Tibial nerve (tissue), 4 donors: ENCODE measurements around the gene THNSL1. TPM values are rescaled to one million over a fixed set of nuclear protein-coding genes. Genes with fewer than 3 reads are reported as not detected.

Experiments used
- DNase-seq, 2 donors: peaks; one replicate each; pipeline ENCODE4 v3.0.0-alpha.2; 2019; ENCODE audit warnings: low spot score in 2 of 2
- H3K27ac ChIP-seq, 4 donors: fragments of 200-600 bp; sonication (generic) in 3 of 4; one replicate each; pipeline ENCODE4 v1.5.1; 2017 to 2019; ENCODE audit warnings: mild to moderate bottlenecking in 1 of 4
- H3K27me3 ChIP-seq, 2 donors: fragments of 200-600 bp; sonication (generic) in 1 of 2; one replicate each; pipeline versions ENCODE4 v1.5.1 to v1.6.0; 2017 to 2019
- H3K36me3 ChIP-seq, 3 donors: fragments of 200-600 bp; sonication (generic); one replicate each; pipeline ENCODE4 v1.5.1; 2018 to 2019
- H3K4me1 ChIP-seq, 4 donors: fragments of 200-600 bp; sonication (generic) in 3 of 4; one replicate each; pipeline ENCODE4 v1.5.1; 2017 to 2019
- H3K4me3 ChIP-seq, 4 donors: fragments of 200-600 bp; sonication (generic) in 3 of 4; one replicate each; pipeline ENCODE4 v1.5.1; 2017 to 2019; ENCODE audit warnings: mild to moderate bottlenecking in 1 of 4, moderate library complexity in 1 of 4
- H3K9me3 ChIP-seq, 4 donors: fragments of 200-600 bp; sonication (generic) in 3 of 4; one replicate each; pipeline ENCODE4 v1.5.1; 2017 to 2019
- EP300 ChIP-seq, 2 donors: sonication (generic); formaldehyde crosslinking; IDR thresholded peaks; one replicate each; pipeline ENCODE4 v1.6.1; 2017; ENCODE audit warnings: antibody characterized with exemption in 2 of 2, mild to moderate bottlenecking in 1 of 2
- POLR2A ChIP-seq, 2 donors: fragments of 450-650 bp; IDR thresholded peaks; one replicate each; pipeline ENCODE4 v1.6.1; 2017; ENCODE audit warnings: antibody characterized with exemption in 2 of 2, mild to moderate bottlenecking in 2 of 2, moderate library complexity in 2 of 2
- WGBS, 2 donors: methylation state at CpG; one replicate each; pipeline ENCODE4 v1.1.5; 2018; 5-methylcytosine and 5-hydroxymethylcytosine counted together
- total RNA-seq, 4 donors: library from RNA; depleted of rRNA; stranded (reverse); fragments of >200 nt; gene quantifications; one replicate each; pipeline ENCODE4 v1.1.0, GENCODE V29; 2016
- TF ChIP-seq, protein P1 (sequence below), 5 experiments: fragments of 200-600 bp in 3 of 5; fragments of 450-650 bp in 2 of 5; sonication (generic) in 3 of 5; IDR thresholded peaks; one replicate each; pipeline ENCODE4 v1.5.1; 2016 to 2019; ENCODE audit warnings: antibody characterized with exemption in 5 of 5, mild to moderate bottlenecking in 3 of 5, moderate library complexity in 2 of 5

THNSL1 gene
- total RNA-seq, 4 donors from 2014 or later: 1.5 to 2.7 (median 1.8) TPM

DNA sequence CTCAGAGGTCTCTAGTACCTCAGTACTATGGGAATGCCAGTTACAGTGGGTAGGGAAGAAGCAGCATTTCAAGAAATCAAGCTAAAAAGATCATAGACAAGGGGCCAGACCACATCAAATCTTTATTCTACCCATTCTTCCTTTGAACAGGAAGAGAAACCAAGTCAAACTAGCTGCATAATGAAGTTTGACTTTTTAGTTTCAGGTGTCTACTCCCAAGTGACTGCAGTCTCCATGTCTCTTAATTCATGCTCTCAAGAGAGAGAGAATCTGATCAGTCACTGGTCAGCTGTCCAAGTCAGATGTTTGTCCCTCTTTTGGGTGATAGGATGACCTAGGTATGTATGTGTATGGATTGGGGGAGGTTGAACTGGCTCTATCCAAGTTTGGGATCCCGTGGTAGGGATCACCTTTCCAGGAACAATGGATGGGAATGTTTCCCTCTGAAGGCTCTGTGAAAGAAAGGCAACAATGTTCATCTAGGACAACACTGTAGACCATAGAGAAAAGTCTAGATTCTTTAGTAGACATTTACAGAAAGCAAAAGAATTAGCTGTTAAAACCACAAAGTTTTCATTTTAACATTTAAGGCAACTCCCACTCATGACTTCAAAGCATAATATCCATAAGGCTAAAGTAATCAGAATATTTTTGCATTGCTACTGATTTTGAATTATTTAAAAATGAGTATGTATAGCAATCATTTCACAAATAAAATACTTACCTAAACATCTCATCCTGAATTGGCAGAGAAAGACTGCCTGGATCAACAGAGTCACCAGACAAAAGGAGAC is 33.9 kb upstream of the THNSL1 start:
- no peaks in the 10 kb centered on the region for H3K36me3 ChIP-seq
- DNase-seq: no peak
- H3K4me3 ChIP-seq: no peak overlapping the region
- no peaks in the 10 kb centered on the region for H3K27me3 ChIP-seq
- H3K27ac ChIP-seq: no peak overlapping the region
- no peak for TF ChIP-seq POLR2A (IDR thresholded peaks at IDR 0.05)
- TF ChIP-seq, protein P1, sequence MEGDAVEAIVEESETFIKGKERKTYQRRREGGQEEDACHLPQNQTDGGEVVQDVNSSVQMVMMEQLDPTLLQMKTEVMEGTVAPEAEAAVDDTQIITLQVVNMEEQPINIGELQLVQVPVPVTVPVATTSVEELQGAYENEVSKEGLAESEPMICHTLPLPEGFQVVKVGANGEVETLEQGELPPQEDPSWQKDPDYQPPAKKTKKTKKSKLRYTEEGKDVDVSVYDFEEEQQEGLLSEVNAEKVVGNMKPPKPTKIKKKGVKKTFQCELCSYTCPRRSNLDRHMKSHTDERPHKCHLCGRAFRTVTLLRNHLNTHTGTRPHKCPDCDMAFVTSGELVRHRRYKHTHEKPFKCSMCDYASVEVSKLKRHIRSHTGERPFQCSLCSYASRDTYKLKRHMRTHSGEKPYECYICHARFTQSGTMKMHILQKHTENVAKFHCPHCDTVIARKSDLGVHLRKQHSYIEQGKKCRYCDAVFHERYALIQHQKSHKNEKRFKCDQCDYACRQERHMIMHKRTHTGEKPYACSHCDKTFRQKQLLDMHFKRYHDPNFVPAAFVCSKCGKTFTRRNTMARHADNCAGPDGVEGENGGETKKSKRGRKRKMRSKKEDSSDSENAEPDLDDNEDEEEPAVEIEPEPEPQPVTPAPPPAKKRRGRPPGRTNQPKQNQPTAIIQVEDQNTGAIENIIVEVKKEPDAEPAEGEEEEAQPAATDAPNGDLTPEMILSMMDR (IDR thresholded peaks at IDR 0.05): no peak
- no peak for TF ChIP-seq EP300 (IDR thresholded peaks at IDR 0.05)
- no peaks in the 10 kb centered on the region for H3K9me3 ChIP-seq
- H3K4me1 ChIP-seq: no peaks in the 10 kb centered on the region
- WGBS, 2 donors: 87 to 88% methylated on average over 1 of the region's 1 CpG

DNA sequence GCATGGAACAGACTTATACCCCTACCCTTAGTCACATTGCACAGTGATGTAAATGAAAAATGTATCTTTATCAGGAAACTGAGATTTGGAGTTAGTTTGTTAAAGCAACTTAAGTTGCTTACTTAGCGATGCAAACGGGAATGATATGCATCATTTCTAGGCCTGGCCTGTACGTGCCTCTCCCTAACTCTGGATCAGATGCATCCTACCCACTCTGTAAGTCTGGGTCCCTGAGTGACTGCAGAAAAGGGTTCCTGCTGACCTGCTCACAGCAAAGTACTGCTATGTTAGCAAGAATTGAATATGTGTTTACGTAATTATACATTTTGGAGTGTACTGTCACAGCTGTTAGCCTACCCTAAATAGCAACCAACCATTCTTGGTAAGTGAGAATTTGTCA is 33.3 kb upstream of the THNSL1 start:
- no peaks in the 10 kb centered on the region for H3K27me3 ChIP-seq
- DNase-seq: no peak
- no peak overlapping the region for H3K4me3 ChIP-seq
- TF ChIP-seq POLR2A (IDR thresholded peaks at IDR 0.05) (no peak), EP300 (IDR thresholded peaks at IDR 0.05) (no peak)
- TF ChIP-seq, protein P1 (IDR thresholded peaks at IDR 0.05): no peak
- no peak overlapping the region for H3K27ac ChIP-seq
- H3K36me3 ChIP-seq: no peaks in the 10 kb centered on the region
- WGBS, 2 donors: 94 to 98% methylated on average over 4 of the region's 4 CpGs
- no peaks in the 10 kb centered on the region for H3K4me1 ChIP-seq
- H3K9me3 ChIP-seq: no peaks in the 10 kb centered on the region

DNA sequence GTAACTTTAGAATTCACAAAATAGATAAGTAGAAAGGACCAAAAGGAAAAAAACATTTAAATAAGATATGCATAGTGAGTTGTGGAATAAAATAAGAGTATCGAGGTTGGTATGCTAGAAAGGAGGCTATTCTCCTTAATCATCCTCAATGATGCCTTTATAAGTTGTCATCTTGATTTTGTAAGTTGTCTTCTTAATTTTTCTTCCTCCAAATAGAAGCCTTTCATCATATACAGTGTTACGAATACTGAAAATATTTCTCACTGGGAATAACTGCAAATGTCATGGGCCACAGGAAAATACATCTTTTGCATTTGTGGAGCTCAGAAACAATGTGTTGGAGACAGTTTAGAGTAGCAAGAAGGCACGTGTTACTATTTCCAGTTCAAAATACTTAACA is 32.5 kb upstream of the THNSL1 start:
- Histone ChIP-seq H3K36me3 (no peaks in the 10 kb centered on the region), H3K27ac (no peak overlapping the region), H3K9me3 (no peaks in the 10 kb centered on the region), H3K27me3 (no peaks in the 10 kb centered on the region), H3K4me1 (no peaks in the 10 kb centered on the region), H3K4me3 (no peak overlapping the region)
- TF ChIP-seq, protein P1 (IDR thresholded peaks at IDR 0.05): no peak
- TF ChIP-seq EP300 (IDR thresholded peaks at IDR 0.05) (no peak), POLR2A (IDR thresholded peaks at IDR 0.05) (no peak)
- no peak for DNase-seq
- 74 to 77% methylated on average over 3 of the region's 3 CpGs for WGBS, 2 donors

GRCh38 chr10:24984906-24985305 is 31.5 kb upstream of the THNSL1 start:
- Histone ChIP-seq H3K36me3 (no peaks in the 10 kb centered on the region), H3K4me1 (no peaks in the 10 kb centered on the region), H3K9me3 (no peaks in the 10 kb centered on the region), H3K27ac (no peak overlapping the region), H3K27me3 (no peaks in the 10 kb centered on the region), H3K4me3 (no peak overlapping the region)
- TF ChIP-seq, protein P1 (IDR thresholded peaks at IDR 0.05): no peak
- no peak for TF ChIP-seq EP300 (IDR thresholded peaks at IDR 0.05)
- TF ChIP-seq POLR2A (IDR thresholded peaks at IDR 0.05): no peak
- 42 to 47% methylated on average over 3 of the region's 3 CpGs for WGBS, 2 donors
- no peak for DNase-seq

DNA sequence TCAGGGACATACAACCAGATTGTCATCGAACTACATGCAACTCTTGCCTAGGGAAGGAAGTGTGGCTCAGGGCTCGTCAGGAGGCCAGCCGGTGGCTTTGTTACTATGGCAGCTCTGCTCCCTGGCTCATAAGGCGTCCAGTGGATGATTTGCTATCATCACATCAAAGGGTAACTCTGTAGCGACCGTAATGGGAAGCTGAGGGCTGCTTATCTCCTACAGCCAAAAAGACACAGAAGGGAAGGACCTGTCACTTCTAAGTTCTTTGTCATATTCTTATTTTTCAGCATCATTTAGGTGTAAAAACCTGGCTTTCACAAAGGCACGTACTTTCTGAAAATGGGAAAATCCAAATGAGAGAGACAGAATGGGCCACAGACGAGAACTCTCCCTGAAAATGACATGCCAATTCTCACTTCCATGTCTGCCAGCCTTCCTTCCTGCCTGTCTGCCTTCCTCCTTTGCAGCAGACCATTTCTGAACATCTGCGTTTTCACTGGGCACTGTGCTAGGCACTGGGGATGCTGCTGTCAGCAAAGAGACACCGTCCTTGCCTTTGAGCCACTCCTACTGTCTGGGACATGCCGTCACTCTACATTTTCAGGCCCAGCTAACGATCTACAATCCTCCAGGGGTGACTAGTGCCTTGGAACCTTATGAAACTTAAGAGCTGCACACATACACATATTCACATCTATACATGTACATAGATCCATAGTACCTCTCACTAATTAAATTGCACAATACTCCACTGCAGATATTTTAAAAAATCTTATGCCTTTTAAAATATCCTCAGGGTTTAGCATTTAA is 27.4 kb upstream of the THNSL1 start:
- H3K4me1 ChIP-seq: no peaks in the 10 kb centered on the region
- no peaks in the 10 kb centered on the region for H3K9me3 ChIP-seq
- H3K4me3 ChIP-seq: no peak overlapping the region
- no peak overlapping the region for H3K27ac ChIP-seq
- TF ChIP-seq EP300 (IDR thresholded peaks at IDR 0.05) (no peak), POLR2A (IDR thresholded peaks at IDR 0.05) (no peak)
- TF ChIP-seq, protein P1 (IDR thresholded peaks at IDR 0.05): no peak
- peaks cover 0 to 6% of the 10 kb centered on the region in 2 donors for H3K27me3 ChIP-seq
- DNase-seq: no peak
- 66 to 80% methylated on average over 12 of the region's 12 CpGs for whole genome bisulfite sequencing, 2 donors
- H3K36me3 ChIP-seq: no peaks in the 10 kb centered on the region
